Measurements from ENCODE around the gene PARVB.

Gene PARVB

DNA sequence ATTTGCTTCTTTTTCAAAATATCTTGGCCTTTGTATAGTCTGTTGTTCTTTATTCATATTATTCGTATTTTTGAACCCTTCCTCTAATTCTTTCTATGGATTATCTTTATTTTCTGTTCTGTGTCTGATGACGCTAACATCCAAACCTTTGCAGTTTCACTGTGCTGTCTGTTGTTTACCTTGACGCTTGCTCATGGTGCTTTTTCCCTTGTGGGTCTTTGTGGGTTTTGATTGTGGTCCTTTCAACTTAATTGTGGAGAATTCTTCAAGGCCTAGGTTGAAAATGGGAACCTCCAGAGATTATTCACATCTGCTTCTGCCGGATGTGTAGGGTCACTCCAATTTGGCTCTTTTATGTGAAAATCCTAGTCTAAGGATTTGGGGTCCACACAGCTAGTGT lies 191.2 kb downstream of the PARVB start:
- Mint-ChIP-seq H3K4me1 (peaks cover 12% of the 10 kb centered on the region), H3K36me3 (peaks cover 5% of the 10 kb centered on the region)

DNA sequence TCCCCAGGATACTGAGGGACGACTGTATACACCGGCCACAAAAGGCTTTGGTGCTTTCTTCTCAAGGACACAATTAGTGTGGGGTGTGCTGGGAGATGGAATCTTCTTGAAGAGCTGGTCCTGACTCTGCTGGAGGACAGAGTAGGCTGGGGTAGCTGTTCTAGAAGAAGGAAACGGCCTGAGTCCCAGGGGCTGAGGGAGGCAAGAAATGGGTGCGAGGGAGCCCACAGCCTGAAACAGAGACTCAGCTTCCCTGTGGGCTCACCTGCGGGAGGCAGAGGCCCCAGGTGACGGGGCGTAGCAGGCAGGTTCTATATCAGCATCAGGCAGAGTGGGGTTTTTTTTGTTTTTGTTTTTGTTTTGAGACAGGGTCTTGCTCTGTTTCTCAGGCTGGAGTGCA lies 193.2 kb downstream of the PARVB start:
- DNase-seq (ENCODE audit: low spot score in 2 of 2) (no peak), ATAC-seq (no peak)
- Mint-ChIP-seq H3K9me3 (no peaks in the 10 kb centered on the region), H3K4me3 (no peak overlapping the region), H3K36me3 (peaks cover 5% of the 10 kb centered on the region), H3K27ac (no peak overlapping the region), H3K4me1 (no peaks in the 10 kb centered on the region)

More for the DNA sequence above, 191.2 kb downstream of the PARVB start:
- Mint-ChIP-seq H3K4me3 (no peak overlapping the region), H3K27ac (no peak overlapping the region), H3K9me3 (no peaks in the 10 kb centered on the region)
- ATAC-seq = no peak
- DNase-seq (ENCODE audit: low spot score in 2 of 2) = no peak

DNA sequence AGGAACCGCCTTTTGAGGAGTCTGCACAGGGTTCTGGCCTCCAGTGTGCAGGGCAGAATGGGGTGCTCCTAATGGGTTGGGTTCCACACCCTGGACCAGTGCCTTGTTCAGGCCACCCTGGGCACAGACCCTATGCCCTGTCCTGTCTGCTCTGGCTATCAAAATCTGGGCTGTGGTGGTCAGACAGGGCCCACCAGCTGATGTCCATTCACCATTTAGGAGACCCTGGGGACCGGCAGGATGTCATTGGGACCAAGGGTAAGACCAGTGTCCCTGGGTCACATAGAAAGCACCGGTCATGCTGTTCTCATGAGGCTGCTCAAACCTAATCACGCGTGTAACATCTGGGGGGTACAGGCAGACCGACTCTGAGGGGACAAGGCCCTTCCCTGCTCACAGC lies 194.0 kb downstream of the PARVB start:
- H3K4me1 Mint-ChIP-seq = no peaks in the 10 kb centered on the region
- peaks cover 5% of the 10 kb centered on the region for H3K36me3 Mint-ChIP-seq
- ATAC-seq (no peak), DNase-seq (ENCODE audit: low spot score in 2 of 2) (no peak)
- no peak overlapping the region for H3K27ac Mint-ChIP-seq
- H3K9me3 Mint-ChIP-seq = no peaks in the 10 kb centered on the region
- H3K4me3 Mint-ChIP-seq = no peak overlapping the region

DNA sequence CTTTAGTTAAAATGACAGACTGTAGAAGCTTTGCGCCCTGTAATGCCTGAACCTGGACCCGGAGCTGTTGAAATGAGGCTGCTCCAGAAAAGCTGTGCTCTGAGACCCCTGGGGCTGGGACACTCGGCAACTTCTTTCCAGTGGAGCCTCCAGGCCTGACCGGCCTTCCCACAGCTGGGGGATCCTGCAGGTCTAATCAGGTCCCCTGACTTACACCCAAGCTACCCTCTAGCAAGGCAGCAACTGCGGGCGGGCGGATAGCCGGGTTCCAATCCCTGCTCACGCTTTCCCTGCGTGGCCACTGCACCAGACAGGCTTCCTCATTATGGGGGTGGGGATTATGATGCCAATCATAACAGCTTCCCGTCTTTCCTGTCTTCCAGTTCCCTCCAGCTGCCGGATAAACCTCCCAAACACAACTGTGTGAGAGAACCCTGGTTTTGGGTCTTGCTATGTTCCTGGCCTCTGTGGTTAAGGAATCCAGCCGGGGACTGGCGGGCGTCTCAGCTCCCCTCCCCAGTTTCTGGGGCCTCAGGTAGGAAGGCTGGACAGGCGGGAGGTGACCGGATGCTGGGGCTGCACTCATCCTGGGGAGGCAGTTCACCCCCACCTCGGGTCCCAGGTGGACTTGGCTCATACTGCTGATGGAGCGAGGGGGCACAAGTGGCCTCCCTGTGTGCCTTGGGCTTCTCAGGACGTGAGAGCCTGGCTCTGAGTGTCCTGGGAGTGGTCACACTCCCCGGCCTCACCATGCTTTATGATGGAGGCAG lies 195.2 kb downstream of the PARVB start:
- DNase-seq (ENCODE audit: low spot score in 2 of 2) (peak in 1 of 2 donors; percentile 36), ATAC-seq (no peak)
- H3K4me1 Mint-ChIP-seq = no peaks in the 10 kb centered on the region
- H3K4me3 Mint-ChIP-seq = no peak overlapping the region
- no peak overlapping the region for H3K27ac Mint-ChIP-seq
- H3K9me3 Mint-ChIP-seq = no peaks in the 10 kb centered on the region
- H3K36me3 Mint-ChIP-seq = peaks cover 5% of the 10 kb centered on the region

DNA sequence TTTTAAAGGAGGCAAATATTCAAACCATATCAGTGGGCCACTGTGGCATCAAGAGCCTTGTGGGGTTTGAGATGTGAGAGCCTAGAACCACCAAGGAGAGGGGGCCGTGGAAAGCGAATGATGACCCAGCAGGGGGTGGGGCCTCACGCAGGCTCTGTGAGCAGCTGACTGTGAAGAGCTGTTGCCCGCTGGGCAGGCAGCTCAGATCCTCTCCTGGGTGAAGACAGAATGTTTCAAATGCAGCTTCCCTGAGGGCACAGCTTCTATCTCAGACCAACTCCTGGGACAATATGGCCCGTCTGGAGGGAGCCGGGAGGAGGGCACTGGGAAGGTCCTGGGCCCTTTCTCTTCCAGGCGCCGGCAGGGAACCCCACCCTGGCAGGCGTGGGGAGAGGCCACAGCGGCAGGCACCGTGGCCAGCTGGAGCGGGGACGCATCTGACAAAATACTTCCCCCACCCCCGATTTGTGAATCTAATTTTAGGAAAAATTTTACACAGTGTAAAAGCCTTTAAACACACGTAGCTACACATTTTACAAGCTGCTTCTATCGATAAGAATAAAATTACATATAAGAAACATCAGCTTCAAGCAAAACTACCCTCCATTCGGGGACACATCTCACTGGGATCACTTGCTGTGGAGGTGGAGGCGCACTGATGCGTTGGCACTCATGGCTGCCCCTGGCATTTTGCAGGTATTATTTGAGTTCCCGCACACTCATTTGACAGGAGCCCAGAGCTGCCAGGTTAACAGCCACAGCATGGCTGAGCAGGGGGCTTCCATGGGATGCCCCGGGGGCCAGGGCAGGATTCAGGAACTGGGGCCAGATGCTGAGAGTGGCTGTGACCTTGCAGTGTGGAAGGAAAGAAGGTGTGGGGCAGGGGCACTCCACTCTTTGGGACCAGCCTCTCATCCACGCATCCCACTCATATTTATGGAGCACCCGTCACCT lies 196.9 kb downstream of the PARVB start:
- DNase-seq (ENCODE audit: low spot score in 2 of 2) = no peak
- ATAC-seq = no peak
- Mint-ChIP-seq H3K4me3 (no peak overlapping the region), H3K27ac (peak overlapping the region; percentile 7), H3K9me3 (no peaks in the 10 kb centered on the region), H3K36me3 (peaks cover 5% of the 10 kb centered on the region), H3K4me1 (no peaks in the 10 kb centered on the region)

DNA sequence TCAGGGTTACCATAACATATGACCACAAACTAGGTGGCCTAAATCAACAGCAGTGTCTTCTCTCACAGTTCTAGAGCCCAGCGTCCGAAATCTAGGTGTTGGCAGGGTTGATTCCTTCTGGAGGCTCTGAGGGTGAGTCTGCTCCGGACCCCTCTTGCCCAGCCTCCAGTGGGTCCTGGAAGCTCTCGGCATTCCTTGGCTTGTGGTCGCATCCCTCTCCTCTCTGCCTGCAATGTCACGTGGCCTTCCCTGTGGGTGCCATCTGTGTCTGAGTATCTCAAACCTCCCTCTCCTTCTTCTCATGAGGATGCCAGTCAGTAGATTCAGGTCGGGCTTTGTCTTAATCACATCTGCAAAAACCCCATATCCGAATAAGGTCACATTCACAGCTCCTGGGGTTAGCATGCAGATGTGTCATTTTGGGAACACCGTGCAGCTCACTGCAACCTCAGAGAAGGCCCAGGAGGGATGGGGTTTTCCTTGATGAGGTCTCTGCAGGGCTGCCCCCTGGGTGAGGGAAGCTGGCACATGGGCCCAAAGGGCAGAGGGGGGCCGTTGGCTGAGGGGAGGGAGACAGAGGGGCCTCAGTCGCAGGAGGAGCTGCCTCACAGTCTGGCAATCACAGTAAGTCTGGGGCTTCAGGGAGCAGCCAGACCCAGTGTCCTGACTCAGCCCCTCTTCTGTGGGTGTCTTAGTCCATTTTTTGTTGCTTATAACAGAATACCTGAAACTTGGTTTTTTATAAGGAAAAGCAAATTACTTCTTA lies 197.8 kb downstream of the PARVB start:
- no peaks in the 10 kb centered on the region for H3K9me3 Mint-ChIP-seq
- H3K36me3 Mint-ChIP-seq = peaks cover 5% of the 10 kb centered on the region
- no peak for ATAC-seq
- DNase-seq (ENCODE audit: low spot score in 2 of 2) = peak in 1 of 2 donors; percentile 41
- no peaks in the 10 kb centered on the region for H3K4me1 Mint-ChIP-seq
- H3K27ac Mint-ChIP-seq = peak overlapping the region; percentile 7
- no peak overlapping the region for H3K4me3 Mint-ChIP-seq
